Peyer's patch (tissue), 4 donors: ENCODE measurements around the gene MEGF9. TPM values are rescaled to one million over a fixed set of nuclear protein-coding genes. Genes with fewer than 3 reads are reported as not detected.

Experiments used
- DNase-seq, 3 donors: peaks; one replicate each; pipeline ENCODE4 v3.0.0-alpha.2; 2017 to 2019
- H3K27ac ChIP-seq, 4 donors: fragments of 200-600 bp; sonication (generic); one replicate each; pipeline ENCODE4 v1.5.1; 2016 to 2019
- H3K27me3 ChIP-seq, 2 donors: fragments of 200-600 bp; sonication (generic); one replicate each; pipeline ENCODE4 v1.5.1; 2019
- H3K36me3 ChIP-seq, 3 donors: fragments of 200-600 bp; sonication (generic); one replicate each; pipeline ENCODE4 v1.5.1; 2016 to 2019
- H3K4me1 ChIP-seq, 4 donors: fragments of 200-600 bp; sonication (generic); one replicate each; pipeline ENCODE4 v1.5.1; 2016 to 2019
- H3K4me3 ChIP-seq, 4 donors: fragments of 200-600 bp; sonication (generic); 1 replicate in 3 of 4; 2 replicates in 1 of 4; pipeline ENCODE4 v1.5.1; 2016 to 2019; ENCODE audit warnings: mild to moderate bottlenecking in 1 of 4
- H3K9me3 ChIP-seq, 4 donors: fragments of 200-600 bp; sonication (generic); one replicate each; pipeline ENCODE4 v1.5.1; 2016 to 2019; ENCODE audit warnings: mild to moderate bottlenecking in 1 of 4
- POLR2A ChIP-seq, 2 donors: fragments of 450-650 bp; IDR thresholded peaks; one replicate each; pipeline ENCODE4 v1.5.1; 2017; ENCODE audit warnings: antibody characterized with exemption in 2 of 2, mild to moderate bottlenecking in 2 of 2, moderate library complexity in 2 of 2
- total RNA-seq, 4 donors: library from RNA; depleted of rRNA; stranded (reverse); fragments of >200 nt; gene quantifications; one replicate each; pipeline ENCODE4 v1.1.0, GENCODE V29; 2016
- TF ChIP-seq, protein P1 (sequence below), 6 experiments: fragments of 450-650 bp in 4 of 6; fragments of 200-600 bp in 2 of 6; sonication (generic) in 1 of 6; IDR thresholded peaks; one replicate each; pipeline ENCODE4 v1.5.1; 2017 to 2019; ENCODE audit warnings: antibody characterized with exemption in 6 of 6, mild to moderate bottlenecking in 3 of 6, moderate library complexity in 1 of 6

Gene MEGF9
- total RNA-seq, 4 donors from 2014 or later = 8.1 to 15.1 (median 11.5) TPM

DNA sequence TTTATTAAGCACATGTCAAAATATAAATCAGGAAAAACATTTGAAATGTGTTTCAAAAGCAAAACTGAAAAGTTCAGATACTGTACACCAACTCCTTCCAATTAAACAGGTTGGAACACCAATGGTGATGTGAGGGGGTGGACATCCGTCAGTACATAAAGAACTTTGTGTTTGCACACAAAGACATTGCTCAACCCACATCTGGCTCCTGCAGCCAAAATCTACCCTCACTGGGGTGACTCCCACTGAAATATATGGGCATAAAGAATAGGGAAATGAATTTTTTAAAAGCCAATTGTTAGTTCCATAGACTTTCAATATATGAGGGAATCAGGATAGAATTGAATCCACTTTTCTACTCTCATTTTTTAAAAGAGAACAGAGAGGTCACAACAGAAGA lies 63.9 kb downstream of the MEGF9 start:
- H3K4me1 ChIP-seq = peaks cover 0 to 12% (median 0%) of the 10 kb centered on the region in 4 donors
- H3K4me3 ChIP-seq = no peak overlapping the region
- H3K27ac ChIP-seq = no peak overlapping the region
- no peaks in the 10 kb centered on the region for H3K36me3 ChIP-seq
- H3K9me3 ChIP-seq = no peaks in the 10 kb centered on the region
- DNase-seq = no peak
- no peak for TF ChIP-seq POLR2A (IDR thresholded peaks at IDR 0.05)
- TF ChIP-seq, protein P1, sequence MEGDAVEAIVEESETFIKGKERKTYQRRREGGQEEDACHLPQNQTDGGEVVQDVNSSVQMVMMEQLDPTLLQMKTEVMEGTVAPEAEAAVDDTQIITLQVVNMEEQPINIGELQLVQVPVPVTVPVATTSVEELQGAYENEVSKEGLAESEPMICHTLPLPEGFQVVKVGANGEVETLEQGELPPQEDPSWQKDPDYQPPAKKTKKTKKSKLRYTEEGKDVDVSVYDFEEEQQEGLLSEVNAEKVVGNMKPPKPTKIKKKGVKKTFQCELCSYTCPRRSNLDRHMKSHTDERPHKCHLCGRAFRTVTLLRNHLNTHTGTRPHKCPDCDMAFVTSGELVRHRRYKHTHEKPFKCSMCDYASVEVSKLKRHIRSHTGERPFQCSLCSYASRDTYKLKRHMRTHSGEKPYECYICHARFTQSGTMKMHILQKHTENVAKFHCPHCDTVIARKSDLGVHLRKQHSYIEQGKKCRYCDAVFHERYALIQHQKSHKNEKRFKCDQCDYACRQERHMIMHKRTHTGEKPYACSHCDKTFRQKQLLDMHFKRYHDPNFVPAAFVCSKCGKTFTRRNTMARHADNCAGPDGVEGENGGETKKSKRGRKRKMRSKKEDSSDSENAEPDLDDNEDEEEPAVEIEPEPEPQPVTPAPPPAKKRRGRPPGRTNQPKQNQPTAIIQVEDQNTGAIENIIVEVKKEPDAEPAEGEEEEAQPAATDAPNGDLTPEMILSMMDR (IDR thresholded peaks at IDR 0.05) = no peak
- H3K27me3 ChIP-seq = no peaks in the 10 kb centered on the region

DNA sequence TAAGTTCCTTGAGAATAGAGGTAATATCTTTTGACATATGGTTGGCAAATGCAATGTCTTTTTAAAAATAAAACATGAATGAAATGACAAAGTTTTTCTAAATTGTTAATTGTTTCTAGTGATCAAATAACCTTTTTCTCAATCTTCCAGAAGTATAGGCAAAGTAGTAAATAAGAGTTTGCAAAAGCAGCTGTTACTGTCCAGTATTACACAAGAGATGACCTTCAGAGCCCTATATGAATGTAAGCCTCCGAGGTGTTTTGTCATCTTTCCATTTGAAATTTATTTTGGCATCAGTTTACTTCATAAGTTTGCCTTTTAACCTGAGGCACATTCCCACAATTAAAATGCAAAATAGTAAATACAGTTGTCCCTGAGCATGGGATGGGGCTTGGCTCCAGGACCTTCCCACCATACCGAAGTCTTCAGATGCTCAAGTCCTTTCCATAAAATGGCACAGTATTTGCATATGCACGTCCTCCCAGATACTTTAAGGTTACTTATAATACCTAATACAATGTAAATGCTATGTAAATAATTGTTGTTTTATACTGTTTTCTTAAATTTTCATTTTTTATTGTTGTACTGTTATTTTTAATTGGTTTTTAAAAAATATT lies 65.6 kb downstream of the MEGF9 start:
- H3K36me3 ChIP-seq = no peaks in the 10 kb centered on the region
- TF ChIP-seq, protein P1 (IDR thresholded peaks at IDR 0.05) = no peak
- TF ChIP-seq POLR2A (IDR thresholded peaks at IDR 0.05) = no peak
- DNase-seq = no peak

DNA sequence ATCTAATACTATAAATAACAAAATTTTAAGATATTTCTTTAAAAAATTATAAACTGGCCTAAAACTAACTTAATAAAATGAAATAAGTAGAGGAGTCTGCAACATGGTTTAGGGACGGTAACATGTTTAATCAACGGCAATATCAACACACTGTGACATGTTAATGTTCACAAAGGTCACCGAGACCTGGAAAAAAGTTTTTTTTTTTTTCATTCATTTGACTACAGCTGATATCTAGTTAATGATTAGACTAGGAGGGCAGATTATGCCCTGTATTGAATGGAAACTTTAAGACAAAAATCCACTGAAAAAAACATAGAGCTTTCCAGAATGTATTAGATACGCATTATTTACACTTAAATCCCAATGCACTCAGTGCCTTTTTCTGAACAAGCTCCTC lies 67.3 kb downstream of the MEGF9 start:
- H3K4me1 ChIP-seq = peaks cover 0 to 12% (median 0%) of the 10 kb centered on the region in 4 donors
- H3K4me3 ChIP-seq = no peak overlapping the region
- H3K9me3 ChIP-seq = no peaks in the 10 kb centered on the region
- no peak for TF ChIP-seq POLR2A (IDR thresholded peaks at IDR 0.05)
- TF ChIP-seq, protein P1 (IDR thresholded peaks at IDR 0.05) = no peak
- H3K27me3 ChIP-seq = no peaks in the 10 kb centered on the region
- H3K36me3 ChIP-seq = no peaks in the 10 kb centered on the region
- H3K27ac ChIP-seq = no peak overlapping the region
- DNase-seq = no peak

More for the DNA sequence above, 65.6 kb downstream of the MEGF9 start:
- Histone ChIP-seq H3K4me3 (no peak overlapping the region), H3K4me1 (peaks cover 0 to 12% (median 0%) of the 10 kb centered on the region in 4 donors), H3K9me3 (no peaks in the 10 kb centered on the region), H3K27me3 (no peaks in the 10 kb centered on the region), H3K27ac (no peak overlapping the region)

DNA sequence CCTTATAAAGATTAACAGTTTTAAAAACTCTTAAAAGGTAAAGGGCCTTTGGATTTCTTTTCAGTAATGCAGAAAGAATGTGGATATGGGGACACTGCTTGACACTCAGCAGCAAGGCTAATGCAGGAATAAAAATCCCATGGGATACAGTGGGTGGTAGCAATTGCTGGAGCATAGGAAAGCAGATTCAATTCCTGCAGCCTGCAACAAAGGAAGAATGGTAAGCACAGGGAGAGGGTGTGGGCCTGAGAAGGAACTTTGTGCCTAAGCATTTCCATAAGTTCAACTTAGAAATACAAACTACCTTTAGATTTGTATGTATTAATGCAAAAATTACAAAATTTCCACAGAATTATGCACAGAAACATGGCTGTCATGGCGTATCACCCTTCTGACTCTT lies 68.5 kb downstream of the MEGF9 start:
- no peak for DNase-seq
- H3K27ac ChIP-seq = no peak overlapping the region
- no peaks in the 10 kb centered on the region for H3K27me3 ChIP-seq
- no peaks in the 10 kb centered on the region for H3K9me3 ChIP-seq
- TF ChIP-seq POLR2A (IDR thresholded peaks at IDR 0.05) = no peak
- TF ChIP-seq, protein P1 (IDR thresholded peaks at IDR 0.05) = no peak
- H3K4me3 ChIP-seq = no peak overlapping the region
- H3K4me1 ChIP-seq = peaks cover 0 to 12% (median 0%) of the 10 kb centered on the region in 4 donors
- H3K36me3 ChIP-seq = no peaks in the 10 kb centered on the region

DNA sequence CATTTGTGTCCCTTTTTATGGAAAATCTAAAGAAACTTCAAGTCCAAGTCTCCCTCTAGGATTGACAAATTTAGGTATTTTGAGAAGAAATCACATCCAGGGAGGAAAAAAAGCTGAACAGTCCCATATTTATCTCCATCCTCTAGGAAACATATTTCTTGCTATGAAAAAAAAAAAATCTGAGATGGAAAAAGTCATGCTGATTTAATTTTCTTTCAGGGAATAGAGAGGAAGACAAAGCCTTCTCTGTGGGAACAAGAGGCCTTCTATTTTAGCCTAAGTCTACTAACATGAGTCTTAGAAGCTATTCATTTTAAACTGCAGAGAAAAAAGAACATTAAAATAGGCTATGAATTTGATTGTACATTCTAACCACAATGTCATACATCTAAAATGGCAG lies 71.2 kb downstream of the MEGF9 start:
- DNase-seq = no peak

More for the DNA sequence above, 71.2 kb downstream of the MEGF9 start:
- no peak for TF ChIP-seq POLR2A (IDR thresholded peaks at IDR 0.05)
- TF ChIP-seq, protein P1 (IDR thresholded peaks at IDR 0.05) = no peak
- no peak overlapping the region for H3K27ac ChIP-seq
- no peaks in the 10 kb centered on the region for H3K9me3 ChIP-seq
- H3K4me1 ChIP-seq = peaks cover 0 to 12% (median 0%) of the 10 kb centered on the region in 4 donors
- H3K36me3 ChIP-seq = no peaks in the 10 kb centered on the region
- H3K27me3 ChIP-seq = no peaks in the 10 kb centered on the region
- H3K4me3 ChIP-seq = no peak overlapping the region
